ENCODE measurements around the gene KCNJ16. TPM values are rescaled to one million over a fixed set of nuclear protein-coding genes. Genes with fewer than 3 reads are reported as not detected.
"Not testable (repeated sequence)": the region's sequence is repeated elsewhere in the genome, so short reads cannot be mapped to it uniquely, and the experiment has no call there.

Gene KCNJ16
- not detected for total RNA-seq

- ChIA-PET POLR2A (no interaction called here), CTCF (no interaction called here)
- Mint-ChIP-seq H3K36me3 (ENCODE audit: low read depth) (no peaks in the 10 kb centered on the region), H3K4me3 (no peak within 1 kb of the TSS), H3K27ac (no peak within 1 kb of the TSS), H3K27me3 (ENCODE audit: low read depth) (peaks cover 3% of the 10 kb centered on the region), H3K4me1 (ENCODE audit: low read depth) (no peaks in the 10 kb centered on the region), H3K9me3 (ENCODE audit: insufficient read depth) (no peaks in the 10 kb centered on the region)
- ATAC-seq (no peak), DNase-seq (no peak)
Observed at GRCh38 chr17:70074956-70075355, at the start of gene KCNJ16. TSS of gene KCNJ16 (plus strand) at chr17:70075225. CDS start at chr17:70132088, 56,863 bp downstream.

DNA sequence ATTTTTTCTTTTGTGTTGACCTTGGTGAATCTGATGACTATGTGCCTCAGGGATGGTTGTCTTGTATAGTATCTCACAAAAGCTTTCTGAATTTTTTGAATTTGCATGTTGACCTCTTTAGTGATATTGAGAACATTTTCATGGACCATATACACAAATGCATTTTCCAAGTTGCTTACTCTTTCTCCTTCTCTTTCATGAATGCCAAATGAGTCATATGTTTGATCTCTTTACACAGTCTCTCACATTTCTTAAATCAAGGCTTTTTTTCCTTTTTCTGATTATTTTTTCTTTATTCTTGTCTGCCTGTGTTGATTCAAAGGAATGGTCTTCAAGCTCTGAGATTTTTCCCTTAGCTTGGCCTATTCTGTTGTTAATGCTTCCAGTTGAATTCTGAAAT, 46.6 kb upstream of the KCNJ16 start:
- H3K36me3 Mint-ChIP-seq (ENCODE audit: low read depth): no peaks in the 10 kb centered on the region
- peaks cover 4% of the 10 kb centered on the region for H3K27me3 Mint-ChIP-seq (ENCODE audit: low read depth)
- ChIA-PET POLR2A (no interaction called here), CTCF (no interaction called here)
- DNase-seq: no peak
- H3K4me3 Mint-ChIP-seq: no peak overlapping the region
- no peak for ATAC-seq
- peaks cover 5% of the 10 kb centered on the region for H3K9me3 Mint-ChIP-seq (ENCODE audit: insufficient read depth)
- H3K27ac Mint-ChIP-seq: no peak overlapping the region
- no peaks in the 10 kb centered on the region for H3K4me1 Mint-ChIP-seq (ENCODE audit: low read depth)

DNA sequence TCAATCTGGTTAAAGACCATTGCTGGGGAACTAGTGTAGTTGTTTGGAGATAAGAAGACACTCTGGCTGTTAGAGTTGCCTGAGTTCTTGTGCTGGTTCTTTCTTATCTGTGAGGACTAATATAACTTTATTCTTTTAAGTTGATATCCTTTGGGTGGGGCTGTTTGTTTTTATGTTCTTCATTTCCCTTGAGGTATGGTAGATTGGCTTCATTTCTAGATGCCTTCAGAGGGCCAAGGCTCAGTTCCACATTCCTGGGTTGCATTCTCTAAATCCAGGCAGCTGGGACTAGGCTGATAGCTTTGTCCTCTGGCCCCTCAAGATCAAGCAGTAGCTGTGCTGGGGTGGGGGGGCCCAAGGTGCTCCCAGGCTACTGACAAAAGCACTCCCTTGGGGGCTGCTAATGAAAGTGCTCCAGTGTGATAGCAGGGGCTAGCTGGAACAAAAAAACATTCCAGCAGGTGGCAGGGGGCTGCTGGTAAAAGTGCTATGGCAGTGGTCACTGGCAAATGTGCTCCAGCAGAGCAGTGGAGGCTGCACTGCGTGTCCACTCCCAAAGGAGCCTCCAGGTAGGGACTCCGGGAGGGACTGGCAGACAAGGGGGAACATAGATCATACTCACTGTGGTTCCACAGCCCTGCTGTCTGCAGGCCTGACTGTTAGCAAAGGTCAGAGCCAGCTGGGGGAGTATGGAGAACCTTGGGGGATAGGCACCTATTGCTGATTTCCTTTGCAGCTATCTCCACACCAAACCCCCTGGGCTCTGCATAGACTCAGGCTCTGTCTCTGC, 45.9 kb upstream of the KCNJ16 start:
- Mint-ChIP-seq H3K4me1 (ENCODE audit: low read depth) (no peaks in the 10 kb centered on the region), H3K27ac (no peak overlapping the region), H3K4me3 (no peak overlapping the region), H3K27me3 (ENCODE audit: low read depth) (peaks cover 4% of the 10 kb centered on the region), H3K36me3 (ENCODE audit: low read depth) (no peaks in the 10 kb centered on the region), H3K9me3 (ENCODE audit: insufficient read depth) (peaks cover 5% of the 10 kb centered on the region)
- POLR2A ChIA-PET: no interaction called here
- no peak for DNase-seq
- CTCF ChIA-PET: no interaction called here
- ATAC-seq: no peak

DNA sequence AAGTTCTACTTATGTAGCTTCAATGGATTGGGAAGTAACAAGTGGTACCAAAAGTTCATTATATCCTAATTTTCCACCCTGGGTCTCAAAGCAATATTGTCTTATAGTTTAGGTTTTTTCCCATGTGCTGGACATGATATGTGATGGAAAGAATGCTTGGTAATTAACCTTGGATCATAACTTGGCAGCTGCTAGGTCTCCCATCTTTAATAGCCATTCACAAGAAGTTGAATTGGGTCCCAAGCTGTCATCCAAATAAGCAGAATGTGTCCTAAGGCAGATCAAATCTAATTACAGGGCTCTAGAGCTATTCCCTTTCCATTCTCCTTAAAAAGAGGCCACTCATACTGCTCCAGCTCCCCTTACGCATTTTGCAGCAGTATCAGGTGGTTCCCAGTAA, 44.7 kb upstream of the KCNJ16 start:
- no peaks in the 10 kb centered on the region for H3K36me3 Mint-ChIP-seq (ENCODE audit: low read depth)
- H3K27ac Mint-ChIP-seq: no peak overlapping the region
- no peak for DNase-seq
- ChIA-PET CTCF (no interaction called here), POLR2A (no interaction called here)
- no peak for ATAC-seq
- H3K4me1 Mint-ChIP-seq (ENCODE audit: low read depth): no peaks in the 10 kb centered on the region
- H3K4me3 Mint-ChIP-seq: no peak overlapping the region
- H3K9me3 Mint-ChIP-seq (ENCODE audit: insufficient read depth): peaks cover 5% of the 10 kb centered on the region
- H3K27me3 Mint-ChIP-seq (ENCODE audit: low read depth): peaks cover 4% of the 10 kb centered on the region

- POLR2A ChIA-PET: no interaction called here
- DNase-seq: no peak
- CTCF ChIA-PET: no interaction called here
- ATAC-seq: no peak
- Mint-ChIP-seq H3K9me3 (ENCODE audit: insufficient read depth) (peaks cover 5% of the 10 kb centered on the region), H3K4me3 (no peak overlapping the region), H3K27me3 (ENCODE audit: low read depth) (no peaks in the 10 kb centered on the region), H3K27ac (no peak overlapping the region), H3K36me3 (ENCODE audit: low read depth) (no peaks in the 10 kb centered on the region), H3K4me1 (ENCODE audit: low read depth) (no peaks in the 10 kb centered on the region)
Observed at GRCh38 chr17:70031341-70031740, 43.7 kb upstream of the KCNJ16 start.

GRCh38 chr17:70033165-70033564, 41.9 kb upstream of the KCNJ16 start:
- Mint-ChIP-seq H3K36me3 (ENCODE audit: low read depth) (no peaks in the 10 kb centered on the region), H3K9me3 (ENCODE audit: insufficient read depth) (peaks cover 5% of the 10 kb centered on the region), H3K4me1 (ENCODE audit: low read depth) (no peaks in the 10 kb centered on the region), H3K4me3 (no peak overlapping the region), H3K27me3 (ENCODE audit: low read depth) (no peaks in the 10 kb centered on the region), H3K27ac (no peak overlapping the region)
- ChIA-PET POLR2A (interaction anchor here (0.6 kb wide), 1 partner anchor 479 kb away, joined by 4 read pairs; no protein-coding TSS in a partner anchor), CTCF (no interaction called here)
- no peak for DNase-seq
- no peak for ATAC-seq

GRCh38 chr17:70034158-70034557, 40.9 kb upstream of the KCNJ16 start:
- H3K27ac Mint-ChIP-seq: no peak overlapping the region
- no peaks in the 10 kb centered on the region for H3K27me3 Mint-ChIP-seq (ENCODE audit: low read depth)
- CTCF ChIA-PET: no interaction called here
- ATAC-seq (no peak), DNase-seq (no peak)
- H3K4me3 Mint-ChIP-seq: no peak overlapping the region
- H3K36me3 Mint-ChIP-seq (ENCODE audit: low read depth): no peaks in the 10 kb centered on the region
- H3K9me3 Mint-ChIP-seq (ENCODE audit: insufficient read depth): peaks cover 5% of the 10 kb centered on the region
- POLR2A ChIA-PET: no interaction called here
- H3K4me1 Mint-ChIP-seq (ENCODE audit: low read depth): no peaks in the 10 kb centered on the region

DNA sequence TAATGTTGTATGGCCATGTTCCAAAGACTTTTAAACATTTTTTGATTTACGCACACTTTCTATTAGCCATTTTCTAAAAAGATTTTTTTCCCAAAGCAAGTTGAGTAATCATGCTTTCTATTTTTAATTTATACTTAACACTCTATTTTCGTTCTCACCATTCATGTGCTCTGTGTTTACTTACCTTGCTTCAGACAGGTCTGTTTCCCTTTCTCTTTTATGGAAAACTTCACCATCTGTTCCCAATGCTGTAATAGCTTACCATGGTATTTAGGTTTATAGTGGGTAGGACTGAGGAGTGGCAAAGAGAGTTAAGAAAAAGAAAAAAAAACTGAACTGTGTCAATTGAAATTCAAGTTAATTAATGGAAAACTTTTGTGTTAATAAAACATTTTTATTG, 37.5 kb upstream of the KCNJ16 start:
- H3K27me3 Mint-ChIP-seq (ENCODE audit: low read depth): no peaks in the 10 kb centered on the region
- ChIA-PET POLR2A (no interaction called here), CTCF (no interaction called here)
- no peaks in the 10 kb centered on the region for H3K4me1 Mint-ChIP-seq (ENCODE audit: low read depth)
- no peak overlapping the region for H3K27ac Mint-ChIP-seq
- no peak overlapping the region for H3K4me3 Mint-ChIP-seq
- ATAC-seq (no peak), DNase-seq (no peak)
- no peaks in the 10 kb centered on the region for H3K36me3 Mint-ChIP-seq (ENCODE audit: low read depth)
- no peaks in the 10 kb centered on the region for H3K9me3 Mint-ChIP-seq (ENCODE audit: insufficient read depth)

- ATAC-seq (no peak), DNase-seq (no peak)
- H3K4me1 Mint-ChIP-seq (ENCODE audit: low read depth): no peaks in the 10 kb centered on the region
- POLR2A ChIA-PET: no interaction called here
- no peaks in the 10 kb centered on the region for H3K36me3 Mint-ChIP-seq (ENCODE audit: low read depth)
- no peaks in the 10 kb centered on the region for H3K9me3 Mint-ChIP-seq (ENCODE audit: insufficient read depth)
- H3K27ac Mint-ChIP-seq: no peak overlapping the region
- CTCF ChIA-PET: no interaction called here
- no peaks in the 10 kb centered on the region for H3K27me3 Mint-ChIP-seq (ENCODE audit: low read depth)
- no peak overlapping the region for H3K4me3 Mint-ChIP-seq
Observed at GRCh38 chr17:70040336-70040735, 34.7 kb upstream of the KCNJ16 start.

DNA sequence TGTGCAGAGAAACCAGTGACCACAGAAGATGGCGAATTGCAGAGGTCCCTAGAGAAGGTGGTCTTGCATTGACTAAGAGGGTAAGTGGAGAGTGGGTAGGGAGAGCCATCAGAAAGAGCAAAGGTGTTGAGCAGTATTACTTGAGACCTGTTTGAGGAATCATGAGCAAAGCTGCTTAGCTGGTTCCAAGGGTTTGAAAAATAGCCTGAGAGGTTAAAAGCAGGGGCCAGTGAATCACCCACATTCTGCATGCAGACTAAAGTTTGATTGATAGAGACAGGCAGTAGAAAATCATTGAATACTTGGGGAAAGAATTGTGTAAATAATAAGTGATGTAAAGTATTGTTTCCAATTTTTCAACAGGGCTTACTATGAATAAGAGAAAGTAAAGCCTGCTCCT, 34.0 kb upstream of the KCNJ16 start:
- no peaks in the 10 kb centered on the region for H3K9me3 Mint-ChIP-seq (ENCODE audit: insufficient read depth)
- CTCF ChIA-PET: no interaction called here
- no peaks in the 10 kb centered on the region for H3K4me1 Mint-ChIP-seq (ENCODE audit: low read depth)
- H3K4me3 Mint-ChIP-seq: no peak overlapping the region
- no peaks in the 10 kb centered on the region for H3K36me3 Mint-ChIP-seq (ENCODE audit: low read depth)
- ATAC-seq (no peak), DNase-seq (no peak)
- POLR2A ChIA-PET: no interaction called here
- no peaks in the 10 kb centered on the region for H3K27me3 Mint-ChIP-seq (ENCODE audit: low read depth)
- H3K27ac Mint-ChIP-seq: no peak overlapping the region

GRCh38 chr17:70041540-70041939, 33.5 kb upstream of the KCNJ16 start:
- Mint-ChIP-seq H3K4me3 (no peak overlapping the region), H3K27ac (no peak overlapping the region), H3K27me3 (ENCODE audit: low read depth) (no peaks in the 10 kb centered on the region), H3K36me3 (ENCODE audit: low read depth) (no peaks in the 10 kb centered on the region), H3K9me3 (ENCODE audit: insufficient read depth) (no peaks in the 10 kb centered on the region), H3K4me1 (ENCODE audit: low read depth) (no peaks in the 10 kb centered on the region)
- DNase-seq: no peak
- no peak for ATAC-seq
- CTCF ChIA-PET: no interaction called here
- POLR2A ChIA-PET: no interaction called here

- ATAC-seq; H3K4me3 Mint-ChIP-seq; POLR2A ChIA-PET; H3K27ac Mint-ChIP-seq; H3K27me3 Mint-ChIP-seq (ENCODE audit: low read depth); DNase-seq; H3K9me3 Mint-ChIP-seq (ENCODE audit: insufficient read depth); H3K36me3 Mint-ChIP-seq (ENCODE audit: low read depth); H3K4me1 Mint-ChIP-seq (ENCODE audit: low read depth): not testable (repeated sequence)
- CTCF ChIA-PET: interaction anchor here (0.5 kb wide), 1 partner anchor 272 kb away, joined by 3 read pairs; no protein-coding TSS in a partner anchor
Observed at GRCh38 chr17:70045780-70046179, 29.2 kb upstream of the KCNJ16 start.
